HL-60/S4 treated with phorbol 12-myristate 13-acetate at 8.2 ng/mL for 4 days and 3 days (cell line): ENCODE data around the gene MAD2L1.
"Not testable (repeated sequence)": the region's sequence is repeated elsewhere in the genome, so short reads cannot be mapped to it uniquely, and the experiment has no call there.

Experiments used
- in situ Hi-C: fragments of 300-500 bp; cut with MboI; formaldehyde crosslinking; loops from 2 replicates; pipeline ENCODE4 v1.15.0; 2022; ENCODE audit warnings: low sequenced_read_pairs

Gene MAD2L1

DNA sequence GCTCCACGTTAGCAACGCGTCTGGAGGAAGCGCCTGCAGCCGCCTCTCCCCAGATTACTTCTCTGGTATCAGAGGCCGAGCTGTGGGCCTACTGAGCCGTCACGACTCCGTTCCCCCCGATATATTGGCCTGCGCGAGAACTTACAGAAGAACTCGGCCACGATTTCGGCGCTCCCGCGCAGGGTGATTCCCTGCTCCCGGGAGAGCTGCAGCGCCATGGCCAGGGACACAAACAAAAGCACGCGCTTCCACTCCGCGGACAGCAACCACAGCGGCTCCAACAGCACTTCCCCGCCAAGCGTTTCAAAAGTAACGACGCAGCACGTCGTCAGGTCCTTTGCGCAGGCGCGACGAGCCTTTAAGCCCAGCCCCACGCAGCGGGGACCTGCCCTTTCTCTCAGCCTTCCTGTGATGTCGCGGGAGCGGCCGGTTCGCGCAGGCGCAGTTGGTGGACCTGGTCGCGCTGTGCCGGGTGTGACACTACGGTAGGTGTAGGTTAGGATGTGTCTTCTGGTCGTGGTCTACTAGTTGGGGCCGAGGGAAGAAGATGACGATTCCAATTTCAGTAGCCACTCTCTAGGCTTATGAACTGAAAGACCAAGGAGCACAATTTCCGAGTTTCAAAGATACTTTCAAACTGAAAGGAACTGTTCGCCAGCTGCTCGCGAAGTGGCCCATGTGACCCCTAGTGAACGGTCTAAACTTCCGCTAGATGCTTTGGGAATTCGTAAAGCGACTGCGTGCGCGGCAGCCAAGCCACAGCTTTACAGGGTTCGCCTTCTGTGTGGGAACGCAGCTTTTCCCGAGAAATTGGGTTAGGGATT lies at the start of gene MAD2L1:
Gene MAD2L1 (minus strand): TSS at position 332 of the 824 bp plus-strand sequence. CDS start 114 bp downstream, at position 218.
- in situ Hi-C loops, result no loop called here

DNA sequence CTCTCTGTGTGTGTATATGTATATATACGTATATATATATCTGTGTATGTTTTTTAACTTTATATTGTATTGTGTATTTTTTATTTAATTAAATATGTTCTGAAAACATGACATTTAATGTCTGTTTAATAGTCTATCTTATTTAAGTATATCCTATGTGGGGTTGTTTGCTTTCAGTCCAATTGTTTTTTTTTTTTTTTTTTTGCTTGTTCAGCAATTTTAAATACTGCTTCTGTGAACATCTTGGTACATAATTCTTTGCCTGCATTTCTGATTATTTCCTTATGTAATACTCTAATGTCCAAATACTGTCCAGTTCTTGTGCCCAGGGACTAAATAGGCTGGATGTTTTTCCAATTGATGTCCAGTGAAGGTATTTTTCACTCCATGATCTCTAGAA lies 45.1 kb upstream of the MAD2L1 start:
- in situ Hi-C loops, result no loop called here

- in situ Hi-C loops, result no loop called here
Measured at GRCh38 chr4:120109406-120109805, 42.8 kb upstream of the MAD2L1 start.

- in situ Hi-C loops, result no loop called here
Measured at GRCh38 chr4:120105472-120105871, 38.8 kb upstream of the MAD2L1 start.

- in situ Hi-C loops, result no loop called here
Measured at GRCh38 chr4:120096508-120097297, 30.1 kb upstream of the MAD2L1 start.

- in situ Hi-C loops, result no loop called here
Measured at GRCh38 chr4:120088507-120088906, 21.9 kb upstream of the MAD2L1 start.

DNA sequence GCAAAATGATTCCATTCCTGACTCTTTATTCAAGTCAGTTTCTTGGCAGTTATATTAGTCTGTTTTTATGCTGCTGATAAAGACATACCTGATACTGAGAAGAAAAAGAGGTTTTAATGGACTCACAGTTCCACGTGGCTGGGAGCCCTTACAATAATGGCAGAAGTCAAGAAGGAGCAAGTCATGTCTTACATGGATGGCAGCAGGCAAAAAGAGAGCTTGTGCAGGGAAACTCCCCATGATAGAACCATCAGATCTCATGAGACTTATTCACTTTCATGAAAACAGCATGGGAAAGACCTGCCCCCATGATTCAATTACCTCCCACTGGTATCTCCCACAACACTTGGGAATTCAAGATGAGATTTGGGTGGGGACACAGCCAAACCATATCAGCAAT lies 21.4 kb upstream of the MAD2L1 start:
- in situ Hi-C loops, result not testable (repeated sequence)

DNA sequence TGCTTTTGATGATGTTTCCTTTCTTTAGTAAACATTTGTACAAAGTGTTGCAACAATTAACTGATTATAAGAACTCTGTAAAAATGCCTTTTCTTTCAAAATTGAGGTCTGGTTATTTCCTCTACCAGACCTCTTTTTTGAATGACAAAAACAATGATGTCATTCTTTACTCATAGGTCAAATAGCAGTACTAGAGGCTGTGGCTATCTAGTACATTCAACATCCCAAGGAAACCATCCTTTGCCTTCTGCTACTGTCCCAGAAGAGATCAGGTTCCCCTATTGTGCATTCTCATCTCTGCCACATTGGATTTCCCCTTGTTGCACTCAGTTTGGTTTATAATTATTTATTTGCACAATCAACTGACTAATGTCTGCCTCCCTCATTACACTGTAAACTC lies 19.1 kb upstream of the MAD2L1 start:
- in situ Hi-C loops, result no loop called here

DNA sequence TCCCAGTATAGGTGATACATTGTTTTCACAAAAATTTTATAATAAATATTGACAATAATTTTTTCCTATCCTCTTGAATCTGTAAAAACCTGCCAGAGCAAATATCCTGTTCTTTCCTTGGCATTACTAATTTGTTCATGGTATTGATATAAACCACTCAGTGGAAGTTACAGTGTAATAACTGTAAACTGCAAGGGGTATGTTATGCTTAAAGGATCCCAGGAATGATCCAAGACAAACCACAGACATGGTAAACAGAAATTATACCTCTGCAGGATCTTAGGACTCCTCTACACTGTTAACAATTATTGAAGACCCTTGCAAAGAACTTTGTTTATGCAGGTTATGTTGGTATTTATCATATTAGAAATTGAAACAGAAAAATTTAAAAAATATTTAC lies 17.7 kb upstream of the MAD2L1 start:
- in situ Hi-C loops, result no loop called here

DNA sequence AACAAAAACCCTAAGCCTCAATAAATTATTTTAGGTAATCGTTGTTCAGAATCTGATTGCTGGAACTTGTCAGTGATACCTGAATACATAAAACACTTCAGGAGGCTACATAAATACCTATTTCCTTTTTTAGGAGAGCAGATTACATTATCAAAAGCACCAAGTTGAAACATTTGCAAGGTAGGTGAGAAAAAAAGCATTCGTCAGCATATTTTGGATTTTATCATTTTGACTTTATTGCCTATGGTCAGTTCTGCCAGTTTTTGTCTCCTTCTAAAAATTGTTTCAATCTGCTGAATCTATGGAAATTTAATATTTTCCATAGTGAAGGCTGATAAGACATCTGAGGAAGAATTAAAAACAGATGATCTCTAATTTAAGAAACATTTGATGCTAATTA lies 16.5 kb upstream of the MAD2L1 start:
- in situ Hi-C loops, result no loop called here

DNA sequence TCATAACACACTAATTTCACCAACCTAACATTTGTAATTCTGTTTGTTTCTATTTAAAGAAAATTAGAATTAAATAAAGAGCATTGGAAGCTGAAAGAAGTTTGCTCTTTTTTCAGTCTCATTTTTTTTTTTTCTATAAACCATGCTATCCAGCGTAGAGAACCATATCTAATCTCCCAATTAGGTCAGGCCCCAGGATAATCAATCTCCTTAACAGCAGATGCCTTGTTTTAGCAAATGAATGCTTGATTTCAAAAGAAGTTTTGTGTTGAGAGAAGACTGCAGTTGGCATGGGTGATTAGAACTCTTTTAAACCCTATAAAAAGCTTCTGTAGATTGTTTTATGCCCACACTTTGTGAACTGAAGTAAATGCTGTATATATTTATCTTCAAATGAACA lies 15.6 kb upstream of the MAD2L1 start:
- in situ Hi-C loops, result no loop called here

- in situ Hi-C loops, result no loop called here
Measured at GRCh38 chr4:120081726-120082125, 15.1 kb upstream of the MAD2L1 start.

GRCh38 chr4:120080533-120080932 lies 13.9 kb upstream of the MAD2L1 start:
- in situ Hi-C loops, result no loop called here

DNA sequence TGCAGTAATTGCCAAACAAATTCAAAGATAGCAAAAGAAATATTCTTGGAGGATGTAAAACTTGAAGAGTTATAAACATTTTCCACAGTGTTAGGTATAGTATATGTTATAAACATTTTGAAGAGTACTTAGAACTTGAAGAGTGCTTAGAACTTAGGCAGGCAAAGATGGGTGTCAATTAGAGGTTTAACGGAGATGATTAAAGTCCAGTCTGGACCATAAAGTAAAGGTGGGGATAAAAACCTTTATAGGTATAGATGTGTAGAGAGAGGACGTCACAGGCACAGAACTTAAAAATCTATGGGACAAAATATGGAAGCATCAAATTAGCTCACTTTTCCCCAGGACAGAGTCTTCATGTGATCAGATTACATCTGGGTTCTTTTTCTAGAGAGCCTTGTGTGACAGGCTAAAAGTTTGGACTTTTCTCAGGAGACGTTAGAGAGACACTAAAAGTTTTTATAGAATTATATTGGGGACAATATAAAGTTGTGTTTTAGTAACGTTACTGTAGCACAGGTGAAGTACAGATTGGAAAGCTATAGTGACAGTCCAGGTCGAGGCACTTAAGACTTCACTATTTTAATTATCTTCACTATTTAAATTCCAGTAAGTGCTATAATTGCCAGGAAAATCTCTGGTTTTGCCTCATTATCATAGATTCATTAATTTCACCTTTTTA lies 13.3 kb upstream of the MAD2L1 start:
- in situ Hi-C loops, result no loop called here

DNA sequence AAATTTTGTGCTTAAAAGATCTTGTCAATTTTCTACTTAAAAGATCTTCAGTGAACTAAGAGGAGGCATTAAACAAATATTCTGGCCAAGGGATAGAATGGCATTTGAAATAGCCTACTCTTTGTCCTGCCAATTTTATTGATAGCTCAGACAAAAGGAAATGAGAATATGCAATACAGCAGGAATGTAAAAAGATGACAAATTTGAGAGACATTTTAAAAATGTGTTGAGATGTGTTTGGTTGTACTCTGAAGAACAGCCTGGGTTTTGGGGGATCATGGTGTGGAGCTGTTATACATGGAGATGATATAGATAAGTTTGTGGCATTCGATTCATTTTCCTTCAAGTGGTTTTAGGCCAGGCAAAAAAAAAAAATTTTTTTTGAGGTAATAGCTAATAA lies 11.6 kb upstream of the MAD2L1 start:
- in situ Hi-C loops, result no loop called here

GRCh38 chr4:120071192-120071795 lies 4.6 kb upstream of the MAD2L1 start:
- in situ Hi-C loops, result no loop called here

DNA sequence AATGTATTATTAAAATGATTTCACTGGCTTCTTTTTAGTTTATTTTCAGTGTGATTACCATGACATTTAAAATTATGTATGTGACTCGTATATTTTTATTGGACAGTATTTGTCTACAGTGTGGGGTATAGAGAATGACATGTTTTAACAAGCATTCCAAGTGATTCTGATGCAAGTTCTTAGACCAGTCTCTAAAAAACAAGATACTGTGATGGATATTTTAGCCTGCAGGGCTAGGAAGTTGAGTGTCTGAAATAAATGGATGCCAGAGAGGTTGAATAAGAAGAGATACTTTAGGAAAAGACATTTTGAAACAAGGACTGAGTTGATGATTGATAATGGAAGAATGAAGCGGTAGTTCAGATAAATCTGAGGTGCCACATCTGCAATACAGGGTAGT lies 3.5 kb upstream of the MAD2L1 start:
- in situ Hi-C loops, result no loop called here

DNA sequence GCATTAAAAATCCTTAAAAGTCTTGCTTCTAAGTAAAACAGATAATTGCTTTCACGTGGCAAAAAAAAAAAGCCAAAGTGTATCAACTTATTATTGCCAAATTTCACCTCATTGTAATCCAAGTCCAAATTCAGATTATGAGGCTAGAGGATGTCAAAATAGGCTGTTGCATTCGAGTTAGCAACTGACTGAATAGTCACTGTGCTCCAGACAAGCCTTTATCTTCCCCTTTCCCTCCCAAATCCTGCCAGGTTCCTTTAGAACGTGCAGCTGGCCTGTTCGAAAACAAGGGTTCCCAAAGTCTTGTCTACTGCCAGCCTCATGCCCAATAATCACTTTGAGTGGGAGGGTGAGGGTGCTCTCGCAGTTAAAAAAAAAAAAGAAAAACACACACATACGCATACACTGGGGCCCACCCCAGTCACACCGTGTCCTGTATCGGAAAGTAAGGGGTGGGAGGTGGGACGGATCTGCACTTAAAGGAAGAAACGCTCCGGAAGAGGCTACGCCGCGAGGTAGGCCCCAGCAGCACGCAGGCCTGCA lies 603 bp downstream of the MAD2L1 start:
- in situ Hi-C loops, result no loop called here

GRCh38 chr4:120064887-120065286 lies 1.8 kb downstream of the MAD2L1 start:
- in situ Hi-C loops, result no loop called here

DNA sequence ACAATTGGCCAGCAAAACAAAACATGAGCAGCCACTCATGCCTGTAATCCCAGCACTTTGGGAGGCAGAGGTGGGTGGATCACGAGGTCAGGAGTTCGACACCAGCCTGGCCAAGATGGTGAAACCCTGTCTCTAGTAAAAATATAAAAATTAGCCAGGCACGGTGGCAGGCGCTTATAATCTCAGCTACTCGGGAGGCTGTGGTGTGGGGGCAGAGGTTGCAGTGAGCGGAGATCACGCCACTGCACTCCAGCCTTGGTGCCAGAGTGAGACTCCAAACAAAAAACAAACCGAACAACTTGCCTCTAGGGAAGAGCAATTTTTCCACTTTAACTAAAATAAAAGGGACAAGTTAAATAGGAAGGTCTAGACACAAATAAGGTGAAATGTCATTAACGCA lies 2.9 kb downstream of the MAD2L1 start:
- in situ Hi-C loops, result not testable (repeated sequence)

GRCh38 chr4:120062663-120063195 lies 3.9 kb downstream of the MAD2L1 start:
- in situ Hi-C loops, result no loop called here
